ENCODE results near the gene RAB4A.

Gene RAB4A

DNA sequence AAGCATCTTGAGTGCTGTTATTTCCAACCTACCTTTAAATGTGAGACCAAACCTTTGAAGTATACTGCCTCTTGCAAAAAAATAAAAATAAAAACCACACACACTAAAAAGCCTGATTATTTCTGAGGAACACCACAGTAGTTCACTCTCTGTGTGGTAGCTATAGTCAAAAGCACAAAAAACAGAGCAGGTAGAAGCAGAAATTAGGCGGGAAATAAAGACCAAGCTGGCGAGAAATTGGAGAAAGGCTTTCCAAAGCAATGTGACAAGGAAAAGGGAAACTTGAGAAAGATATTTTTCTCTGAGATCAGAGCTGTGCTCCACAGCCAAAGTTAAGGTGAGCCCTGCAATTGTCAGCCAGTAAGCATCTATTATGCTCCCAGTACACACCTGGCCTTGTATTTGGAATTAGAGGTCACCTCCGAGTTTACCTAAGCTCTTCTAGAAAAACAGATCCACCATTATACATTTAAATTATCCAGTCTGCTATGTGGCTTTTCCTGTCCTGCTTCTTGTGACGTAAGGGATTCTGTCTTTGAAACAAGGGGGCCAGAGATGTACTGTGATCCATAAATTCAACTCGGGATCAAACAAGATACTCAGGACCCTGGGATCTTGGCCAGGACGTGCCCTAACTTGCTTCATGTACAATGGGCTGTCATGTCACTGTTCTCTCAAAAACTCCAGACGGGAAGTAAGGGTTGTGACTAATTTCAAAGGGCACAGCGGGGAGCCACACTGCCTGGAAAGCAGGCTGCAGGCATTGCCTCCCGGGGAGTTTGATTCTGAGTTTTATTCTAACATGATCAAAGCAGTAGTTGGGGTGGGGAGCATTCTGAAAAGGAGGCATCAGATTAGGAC is 39.8 kb upstream of the RAB4A start (continued):
- TF ChIP-seq ZNF341 (tag by site-specific recombination; IDR thresholded peaks at IDR 0.05; ENCODE audit: low read depth) (no peak; the same call in 1 of the 2 replicates), ZNF121 (tag by site-specific recombination; IDR thresholded peaks at IDR 0.05) (peak; percentile 63; the same call in 1 of the 2 replicates), ZNF311 (tag by site-specific recombination; IDR thresholded peaks at IDR 0.05; ENCODE audit: borderline replicate concordance) (no peak), ZIC2 (tag by site-specific recombination; IDR thresholded peaks at IDR 0.05) (peak; percentile 93), ZNF239 (tag by site-specific recombination; IDR thresholded peaks at IDR 0.05) (no peak), ZNF558 (tag by site-specific recombination; IDR thresholded peaks at IDR 0.05) (peak; percentile 10; the same call in 1 of the 2 replicates), KLF8 (tag by site-specific recombination; IDR thresholded peaks at IDR 0.05) (0 out of 2 replicates have a peak, but pooled peaks have one; percentile 16), ZNF2 (tag by site-specific recombination; IDR thresholded peaks at IDR 0.05) (peak; percentile 16; the same call in 1 of the 2 replicates), ZNF114 (tag by site-specific recombination; IDR thresholded peaks at IDR 0.05) (no peak), IKZF3 (tag by site-specific recombination; IDR thresholded peaks at IDR 0.05) (peak; percentile 87), GLIS1 (tag by site-specific recombination; IDR thresholded peaks at IDR 0.05) (peak; percentile 98), ZNF548 (tag by site-specific recombination; IDR thresholded peaks at IDR 0.05) (no peak), ZNF623 (tag by site-specific recombination; IDR thresholded peaks at IDR 0.05) (no peak; the same call in 1 of the 2 replicates), RBAK (tag by site-specific recombination; IDR thresholded peaks at IDR 0.05) (no peak), ZBTB8A (tag by site-specific recombination; IDR thresholded peaks at IDR 0.05) (peak; percentile 28; the same call in 1 of the 2 replicates), HOXC10 (CRISPR knock-in tag; IDR thresholded peaks at IDR 0.05) (no peak; the same call in 1 of the 2 replicates)
- TF ChIP-seq, protein P1, sequence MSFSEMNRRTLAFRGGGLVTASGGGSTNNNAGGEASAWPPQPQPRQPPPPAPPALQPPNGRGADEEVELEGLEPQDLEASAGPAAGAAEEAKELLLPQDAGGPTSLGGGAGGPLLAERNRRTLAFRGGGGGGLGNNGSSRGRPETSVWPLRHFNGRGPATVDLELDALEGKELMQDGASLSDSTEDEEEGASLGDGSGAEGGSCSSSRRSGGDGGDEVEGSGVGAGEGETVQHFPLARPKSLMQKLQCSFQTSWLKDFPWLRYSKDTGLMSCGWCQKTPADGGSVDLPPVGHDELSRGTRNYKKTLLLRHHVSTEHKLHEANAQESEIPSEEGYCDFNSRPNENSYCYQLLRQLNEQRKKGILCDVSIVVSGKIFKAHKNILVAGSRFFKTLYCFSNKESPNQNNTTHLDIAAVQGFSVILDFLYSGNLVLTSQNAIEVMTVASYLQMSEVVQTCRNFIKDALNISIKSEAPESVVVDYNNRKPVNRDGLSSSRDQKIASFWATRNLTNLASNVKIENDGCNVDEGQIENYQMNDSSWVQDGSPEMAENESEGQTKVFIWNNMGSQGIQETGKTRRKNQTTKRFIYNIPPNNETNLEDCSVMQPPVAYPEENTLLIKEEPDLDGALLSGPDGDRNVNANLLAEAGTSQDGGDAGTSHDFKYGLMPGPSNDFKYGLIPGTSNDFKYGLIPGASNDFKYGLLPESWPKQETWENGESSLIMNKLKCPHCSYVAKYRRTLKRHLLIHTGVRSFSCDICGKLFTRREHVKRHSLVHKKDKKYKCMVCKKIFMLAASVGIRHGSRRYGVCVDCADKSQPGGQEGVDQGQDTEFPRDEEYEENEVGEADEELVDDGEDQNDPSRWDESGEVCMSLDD (tag by site-specific recombination; IDR thresholded peaks at IDR 0.05): no peak
- TF ChIP-seq, protein P2, sequence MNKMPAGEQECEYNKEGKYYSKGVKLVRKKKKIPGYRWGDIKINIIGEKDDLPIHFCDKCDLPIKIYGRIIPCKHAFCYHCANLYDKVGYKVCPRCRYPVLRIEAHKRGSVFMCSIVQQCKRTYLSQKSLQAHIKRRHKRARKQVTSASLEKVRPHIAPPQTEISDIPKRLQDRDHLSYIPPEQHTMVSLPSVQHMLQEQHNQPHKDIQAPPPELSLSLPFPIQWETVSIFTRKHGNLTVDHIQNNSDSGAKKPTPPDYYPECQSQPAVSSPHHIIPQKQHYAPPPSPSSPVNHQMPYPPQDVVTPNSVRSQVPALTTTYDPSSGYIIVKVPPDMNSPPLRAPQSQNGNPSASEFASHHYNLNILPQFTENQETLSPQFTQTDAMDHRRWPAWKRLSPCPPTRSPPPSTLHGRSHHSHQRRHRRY (tag by site-specific recombination; IDR thresholded peaks at IDR 0.05): no peak
- TF ChIP-seq, protein P3, sequence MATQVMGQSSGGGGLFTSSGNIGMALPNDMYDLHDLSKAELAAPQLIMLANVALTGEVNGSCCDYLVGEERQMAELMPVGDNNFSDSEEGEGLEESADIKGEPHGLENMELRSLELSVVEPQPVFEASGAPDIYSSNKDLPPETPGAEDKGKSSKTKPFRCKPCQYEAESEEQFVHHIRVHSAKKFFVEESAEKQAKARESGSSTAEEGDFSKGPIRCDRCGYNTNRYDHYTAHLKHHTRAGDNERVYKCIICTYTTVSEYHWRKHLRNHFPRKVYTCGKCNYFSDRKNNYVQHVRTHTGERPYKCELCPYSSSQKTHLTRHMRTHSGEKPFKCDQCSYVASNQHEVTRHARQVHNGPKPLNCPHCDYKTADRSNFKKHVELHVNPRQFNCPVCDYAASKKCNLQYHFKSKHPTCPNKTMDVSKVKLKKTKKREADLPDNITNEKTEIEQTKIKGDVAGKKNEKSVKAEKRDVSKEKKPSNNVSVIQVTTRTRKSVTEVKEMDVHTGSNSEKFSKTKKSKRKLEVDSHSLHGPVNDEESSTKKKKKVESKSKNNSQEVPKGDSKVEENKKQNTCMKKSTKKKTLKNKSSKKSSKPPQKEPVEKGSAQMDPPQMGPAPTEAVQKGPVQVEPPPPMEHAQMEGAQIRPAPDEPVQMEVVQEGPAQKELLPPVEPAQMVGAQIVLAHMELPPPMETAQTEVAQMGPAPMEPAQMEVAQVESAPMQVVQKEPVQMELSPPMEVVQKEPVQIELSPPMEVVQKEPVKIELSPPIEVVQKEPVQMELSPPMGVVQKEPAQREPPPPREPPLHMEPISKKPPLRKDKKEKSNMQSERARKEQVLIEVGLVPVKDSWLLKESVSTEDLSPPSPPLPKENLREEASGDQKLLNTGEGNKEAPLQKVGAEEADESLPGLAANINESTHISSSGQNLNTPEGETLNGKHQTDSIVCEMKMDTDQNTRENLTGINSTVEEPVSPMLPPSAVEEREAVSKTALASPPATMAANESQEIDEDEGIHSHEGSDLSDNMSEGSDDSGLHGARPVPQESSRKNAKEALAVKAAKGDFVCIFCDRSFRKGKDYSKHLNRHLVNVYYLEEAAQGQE (tag by site-specific recombination; IDR thresholded peaks at IDR 0.05): no peak; the same call in 1 of the 2 replicates
- TF ChIP-seq, protein P4, sequence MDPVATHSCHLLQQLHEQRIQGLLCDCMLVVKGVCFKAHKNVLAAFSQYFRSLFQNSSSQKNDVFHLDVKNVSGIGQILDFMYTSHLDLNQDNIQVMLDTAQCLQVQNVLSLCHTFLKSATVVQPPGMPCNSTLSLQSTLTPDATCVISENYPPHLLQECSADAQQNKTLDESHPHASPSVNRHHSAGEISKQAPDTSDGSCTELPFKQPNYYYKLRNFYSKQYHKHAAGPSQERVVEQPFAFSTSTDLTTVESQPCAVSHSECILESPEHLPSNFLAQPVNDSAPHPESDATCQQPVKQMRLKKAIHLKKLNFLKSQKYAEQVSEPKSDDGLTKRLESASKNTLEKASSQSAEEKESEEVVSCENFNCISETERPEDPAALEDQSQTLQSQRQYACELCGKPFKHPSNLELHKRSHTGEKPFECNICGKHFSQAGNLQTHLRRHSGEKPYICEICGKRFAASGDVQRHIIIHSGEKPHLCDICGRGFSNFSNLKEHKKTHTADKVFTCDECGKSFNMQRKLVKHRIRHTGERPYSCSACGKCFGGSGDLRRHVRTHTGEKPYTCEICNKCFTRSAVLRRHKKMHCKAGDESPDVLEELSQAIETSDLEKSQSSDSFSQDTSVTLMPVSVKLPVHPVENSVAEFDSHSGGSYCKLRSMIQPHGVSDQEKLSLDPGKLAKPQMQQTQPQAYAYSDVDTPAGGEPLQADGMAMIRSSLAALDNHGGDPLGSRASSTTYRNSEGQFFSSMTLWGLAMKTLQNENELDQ (tag by site-specific recombination; IDR thresholded peaks at IDR 0.05; ENCODE audit: low read depth): no peak
- TF ChIP-seq, protein P5, sequence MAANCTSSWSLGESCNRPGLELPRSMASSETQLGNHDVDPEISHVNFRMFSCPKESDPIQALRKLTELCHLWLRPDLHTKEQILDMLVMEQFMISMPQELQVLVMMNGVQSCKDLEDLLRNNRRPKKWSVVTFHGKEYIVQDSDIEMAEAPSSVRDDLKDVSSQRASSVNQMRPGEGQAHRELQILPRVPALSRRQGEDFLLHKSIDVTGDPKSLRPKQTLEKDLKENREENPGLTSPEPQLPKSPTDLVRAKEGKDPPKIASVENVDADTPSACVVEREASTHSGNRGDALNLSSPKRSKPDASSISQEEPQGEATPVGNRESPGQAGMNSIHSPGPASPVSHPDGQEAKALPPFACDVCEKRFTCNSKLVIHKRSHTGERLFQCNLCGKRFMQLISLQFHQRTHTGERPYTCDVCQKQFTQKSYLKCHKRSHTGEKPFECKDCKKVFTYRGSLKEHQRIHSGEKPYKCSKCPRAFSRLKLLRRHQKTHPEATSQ (tag by site-specific recombination; IDR thresholded peaks at IDR 0.05): no peak
- TF ChIP-seq, protein P6, sequence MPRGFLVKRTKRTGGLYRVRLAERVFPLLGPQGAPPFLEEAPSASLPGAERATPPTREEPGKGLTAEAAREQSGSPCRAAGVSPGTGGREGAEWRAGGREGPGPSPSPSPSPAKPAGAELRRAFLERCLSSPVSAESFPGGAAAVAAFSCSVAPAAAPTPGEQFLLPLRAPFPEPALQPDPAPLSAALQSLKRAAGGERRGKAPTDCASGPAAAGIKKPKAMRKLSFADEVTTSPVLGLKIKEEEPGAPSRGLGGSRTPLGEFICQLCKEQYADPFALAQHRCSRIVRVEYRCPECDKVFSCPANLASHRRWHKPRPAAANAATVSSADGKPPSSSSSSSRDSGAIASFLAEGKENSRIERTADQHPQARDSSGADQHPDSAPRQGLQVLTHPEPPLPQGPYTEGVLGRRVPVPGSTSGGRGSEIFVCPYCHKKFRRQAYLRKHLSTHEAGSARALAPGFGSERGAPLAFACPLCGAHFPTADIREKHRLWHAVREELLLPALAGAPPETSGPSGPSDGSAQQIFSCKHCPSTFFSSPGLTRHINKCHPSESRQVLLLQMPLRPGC (tag by site-specific recombination; IDR thresholded peaks at IDR 0.05): peak; percentile 74
- TF ChIP-seq, protein P7, sequence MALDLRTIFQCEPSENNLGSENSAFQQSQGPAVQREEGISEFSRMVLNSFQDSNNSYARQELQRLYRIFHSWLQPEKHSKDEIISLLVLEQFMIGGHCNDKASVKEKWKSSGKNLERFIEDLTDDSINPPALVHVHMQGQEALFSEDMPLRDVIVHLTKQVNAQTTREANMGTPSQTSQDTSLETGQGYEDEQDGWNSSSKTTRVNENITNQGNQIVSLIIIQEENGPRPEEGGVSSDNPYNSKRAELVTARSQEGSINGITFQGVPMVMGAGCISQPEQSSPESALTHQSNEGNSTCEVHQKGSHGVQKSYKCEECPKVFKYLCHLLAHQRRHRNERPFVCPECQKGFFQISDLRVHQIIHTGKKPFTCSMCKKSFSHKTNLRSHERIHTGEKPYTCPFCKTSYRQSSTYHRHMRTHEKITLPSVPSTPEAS (tag by site-specific recombination; IDR thresholded peaks at IDR 0.05): no peak

Measured in HEK293 (cell line).